GM21529 (cell line): ENCODE measurements around the gene HINT3.
"Not testable (repeated sequence)": the region's sequence is repeated elsewhere in the genome, so short reads cannot be mapped to it uniquely, and the experiment has no call there.

ENCODE experiments used
- ATAC-seq: cut with Tn5 transposase; IDR thresholded peaks from one replicate; pipeline ENCODE4 v1.9.1; 2021; ENCODE audit not compliant: unreplicated experiment

The HINT3 gene

DNA sequence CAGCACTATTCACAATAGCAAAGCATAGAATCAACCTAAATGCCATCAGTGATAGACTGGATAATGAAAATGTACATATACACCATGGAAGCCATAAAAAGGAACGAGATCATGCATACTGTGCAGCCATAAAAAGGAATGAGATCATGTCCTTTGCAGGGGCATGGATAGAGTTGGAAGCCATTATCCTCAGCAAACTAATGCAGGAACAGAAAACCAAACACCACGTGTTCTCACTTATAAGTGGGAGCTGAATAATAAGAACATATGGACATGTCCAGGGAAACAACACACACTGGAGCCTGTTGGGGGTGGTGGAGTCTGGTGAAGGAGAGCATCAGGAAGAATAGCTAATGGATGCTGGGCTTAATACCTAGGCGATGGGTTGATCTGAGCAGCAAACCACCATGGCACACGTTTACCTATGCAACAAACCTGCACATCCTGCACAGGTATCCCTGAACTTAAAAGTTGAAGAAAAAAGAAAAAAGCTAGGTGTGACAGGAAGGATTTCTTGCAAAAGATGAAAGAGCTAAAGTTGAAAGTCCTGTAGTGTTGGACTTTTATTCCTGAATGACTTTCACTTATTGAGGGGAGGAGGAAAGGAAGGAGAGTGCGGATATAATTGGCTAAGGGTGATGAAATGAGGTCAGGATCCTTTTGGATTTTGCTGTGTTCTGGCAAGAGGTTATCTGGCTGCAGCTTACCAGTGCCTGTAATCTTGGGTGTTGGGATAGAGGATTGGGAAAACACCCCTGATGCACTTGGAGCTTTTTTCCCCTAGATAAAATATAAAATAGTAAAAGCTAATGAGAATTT, 38.3 kb downstream of the HINT3 start:
- ATAC-seq: no peak

DNA sequence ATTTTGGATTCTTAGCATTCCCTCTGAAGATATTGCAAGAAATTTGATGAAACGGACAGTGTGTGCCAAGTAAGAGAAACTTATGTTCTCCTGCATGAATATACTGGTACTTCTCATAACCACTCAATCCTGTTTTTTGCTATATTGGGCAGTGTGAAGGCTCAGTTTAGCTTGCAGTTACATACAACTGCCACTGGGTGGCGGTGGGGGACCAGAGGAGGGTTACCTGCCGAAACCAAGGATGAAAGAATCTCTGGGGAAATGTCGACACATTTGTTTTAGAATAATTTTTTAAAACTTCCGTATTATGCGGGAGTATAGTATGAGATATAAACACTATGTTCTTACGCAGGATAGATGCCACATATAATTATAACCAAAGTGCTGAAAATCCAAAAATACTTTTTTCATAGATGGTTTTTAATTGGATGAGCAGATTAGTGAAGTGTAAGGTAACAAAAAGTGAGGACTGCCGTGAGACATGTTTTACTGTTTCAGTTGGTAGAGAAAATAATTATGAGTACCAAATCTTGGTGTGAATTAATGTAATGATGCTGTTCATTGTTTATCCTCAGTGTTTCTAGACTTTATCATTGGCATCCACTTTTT, 39.5 kb downstream of the HINT3 start:
- ATAC-seq: peak; percentile 97

DNA sequence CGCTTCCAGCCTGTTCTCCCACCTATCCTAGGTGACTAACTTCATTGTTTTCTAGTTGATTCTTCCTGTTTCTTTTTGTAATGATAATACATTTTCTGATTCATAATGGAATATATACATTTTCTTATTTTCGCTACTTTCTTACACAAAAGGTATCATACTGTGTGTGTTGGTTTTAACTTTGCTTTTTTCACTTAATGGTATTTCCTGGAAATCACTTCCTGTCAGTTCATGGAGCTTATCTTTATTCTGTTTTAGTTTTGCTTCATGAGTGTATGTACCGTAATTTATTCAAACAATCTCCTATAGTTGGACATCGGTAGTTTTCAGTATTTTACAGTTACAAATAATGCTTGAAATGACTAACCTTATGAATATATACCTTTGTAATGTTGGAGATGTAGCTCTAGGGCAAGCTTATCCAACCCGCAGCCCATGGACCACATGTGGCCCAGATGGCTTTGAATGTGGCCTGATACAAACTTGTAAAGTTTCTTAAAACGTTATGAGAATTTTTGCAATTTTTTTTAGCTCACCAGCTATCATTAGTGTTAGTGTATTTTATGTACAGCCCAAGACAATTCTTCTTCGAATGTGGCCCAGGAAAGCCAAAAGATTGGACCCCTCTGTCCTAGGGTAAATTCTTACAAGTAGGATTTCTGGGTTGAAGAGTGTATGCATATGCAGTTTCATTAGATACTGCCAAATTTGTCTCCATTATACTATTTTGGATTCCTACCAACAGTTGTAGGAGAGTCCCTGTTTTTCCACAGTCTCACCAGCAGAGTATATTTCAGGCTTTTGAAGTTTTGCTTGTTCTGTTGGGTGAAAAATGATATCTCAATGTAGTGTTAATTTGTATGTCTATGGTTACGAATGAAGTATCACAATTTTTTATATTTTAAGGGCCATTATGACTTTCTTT, 46.4 kb downstream of the HINT3 start:
- ATAC-seq: no peak

DNA sequence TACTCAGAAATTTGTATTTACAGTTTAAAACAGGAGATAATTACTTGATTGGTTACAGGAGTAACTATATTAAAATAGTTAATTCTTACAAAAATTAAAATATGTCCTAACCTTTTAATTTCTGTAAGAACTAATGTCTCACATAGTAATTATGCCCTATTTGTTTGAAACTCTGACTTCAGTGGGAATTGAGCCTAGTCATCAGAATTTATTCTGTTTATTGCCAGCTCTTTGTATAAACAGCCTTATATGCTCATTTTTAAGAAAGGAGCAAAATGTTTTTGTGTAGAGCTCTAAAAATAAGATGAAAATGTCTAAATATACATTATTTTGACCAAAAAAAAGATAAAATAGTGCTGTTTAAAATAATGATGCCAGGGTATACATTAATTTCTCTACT, 51.2 kb downstream of the HINT3 start:
- no peak for ATAC-seq

DNA sequence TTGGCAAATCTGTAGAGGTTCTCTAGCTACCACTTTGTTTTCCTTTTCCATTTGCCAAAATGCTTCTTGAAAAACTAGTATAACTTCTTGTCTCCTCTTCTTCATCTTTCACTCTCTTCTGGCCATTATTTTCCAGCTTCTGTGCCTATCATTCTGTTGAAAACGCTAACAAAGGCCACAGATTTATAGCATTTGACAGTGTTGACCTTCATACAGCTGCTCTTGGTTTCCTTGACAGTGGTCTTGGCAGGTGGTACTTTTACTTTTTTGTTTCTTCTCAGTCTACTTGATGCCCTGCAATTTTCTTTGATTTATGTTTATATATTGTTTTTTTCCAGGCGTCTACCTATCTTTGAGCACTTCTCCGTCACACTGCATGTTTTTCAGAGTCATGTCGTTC, 53.5 kb downstream of the HINT3 start:
- ATAC-seq: no peak

DNA sequence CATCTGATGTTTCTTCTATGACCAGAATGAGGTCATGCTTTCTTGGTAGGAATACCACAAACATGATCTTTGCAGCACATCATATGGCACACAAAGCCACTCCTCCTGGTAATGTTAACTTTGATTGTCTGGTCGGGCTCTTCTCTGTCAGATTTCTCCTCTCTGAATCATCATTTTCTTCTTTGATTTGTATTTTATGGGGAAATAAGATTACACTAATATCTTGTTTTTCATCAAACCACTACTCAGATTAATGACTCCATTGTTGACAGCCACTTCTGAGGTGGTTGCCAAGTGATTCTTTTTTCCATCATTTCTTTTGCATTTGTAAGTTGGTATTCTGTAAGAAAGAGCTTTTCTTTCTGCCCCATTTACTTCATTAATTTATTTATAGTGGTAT, 59.3 kb downstream of the HINT3 start:
- ATAC-seq: no peak

DNA sequence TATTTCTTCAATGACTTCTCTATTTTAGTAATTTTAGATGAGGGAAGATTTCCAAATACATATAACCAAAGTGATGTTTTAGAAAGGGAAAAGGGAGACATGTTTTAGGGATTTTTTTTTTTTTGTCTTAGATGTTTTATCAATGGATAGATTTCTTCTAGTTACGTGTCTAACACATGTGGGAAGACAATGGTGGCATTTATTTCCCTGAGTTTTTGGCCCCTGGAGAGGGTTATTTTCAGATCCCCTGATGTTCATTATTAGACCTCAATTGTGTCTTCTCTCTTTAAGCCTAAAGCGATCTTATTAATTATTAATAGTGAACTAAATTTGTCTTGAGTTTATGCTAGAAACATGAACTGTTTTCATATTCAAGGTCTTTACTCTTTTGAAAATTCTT, 60.0 kb downstream of the HINT3 start:
- ATAC-seq: no peak

DNA sequence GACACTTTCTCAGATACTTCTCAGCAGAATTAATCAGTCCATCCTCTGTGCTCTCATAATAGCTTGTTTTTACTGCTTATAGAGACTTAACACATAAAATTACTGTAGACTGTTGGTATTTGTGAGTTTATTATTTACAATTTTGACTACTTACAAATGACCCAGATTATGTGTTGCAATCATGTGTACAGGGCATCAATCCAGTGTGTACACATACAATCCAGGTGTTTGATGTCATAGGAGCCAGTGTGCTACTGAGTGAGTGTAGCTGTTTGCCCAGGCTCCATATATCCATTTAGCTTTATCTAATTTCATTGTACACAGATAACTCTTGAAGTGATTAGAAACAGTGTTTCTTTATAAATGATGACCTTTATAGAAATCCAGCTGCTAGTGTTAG, 61.1 kb downstream of the HINT3 start:
- ATAC-seq: no peak

DNA sequence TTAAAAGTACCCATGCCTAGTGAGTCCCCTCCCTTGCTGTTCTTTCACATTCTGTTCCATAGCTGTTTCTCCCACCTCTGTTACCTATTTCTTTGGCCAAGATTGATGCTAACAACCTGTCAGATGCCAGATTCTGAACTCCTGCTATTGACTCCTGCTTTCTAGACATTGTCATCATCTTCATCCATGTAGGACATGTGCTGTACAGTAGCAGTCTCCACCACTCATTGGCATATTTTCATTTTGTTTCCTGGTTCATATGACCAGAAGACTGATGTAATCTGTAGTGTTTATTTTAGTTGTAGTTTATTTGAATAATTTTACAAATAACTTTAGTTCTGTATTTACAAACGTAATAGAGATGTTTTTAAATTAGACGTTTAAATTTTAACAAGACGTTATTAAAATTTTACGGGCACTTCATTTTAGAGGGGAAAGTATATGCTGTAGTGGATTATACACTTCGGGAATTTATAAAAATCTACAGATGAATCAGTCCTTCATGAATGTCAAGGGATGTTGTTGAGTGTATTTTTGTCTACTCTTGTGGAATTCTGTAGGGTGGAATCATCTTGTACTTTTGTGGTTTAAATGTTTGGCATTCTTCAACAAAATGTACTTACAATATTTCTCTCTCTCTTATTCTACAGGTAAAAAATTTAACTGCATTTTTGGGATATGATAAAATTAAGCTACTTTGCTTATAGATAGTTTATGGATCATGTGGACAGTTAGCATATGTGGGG, 63.9 kb downstream of the HINT3 start:
- ATAC-seq: no peak

DNA sequence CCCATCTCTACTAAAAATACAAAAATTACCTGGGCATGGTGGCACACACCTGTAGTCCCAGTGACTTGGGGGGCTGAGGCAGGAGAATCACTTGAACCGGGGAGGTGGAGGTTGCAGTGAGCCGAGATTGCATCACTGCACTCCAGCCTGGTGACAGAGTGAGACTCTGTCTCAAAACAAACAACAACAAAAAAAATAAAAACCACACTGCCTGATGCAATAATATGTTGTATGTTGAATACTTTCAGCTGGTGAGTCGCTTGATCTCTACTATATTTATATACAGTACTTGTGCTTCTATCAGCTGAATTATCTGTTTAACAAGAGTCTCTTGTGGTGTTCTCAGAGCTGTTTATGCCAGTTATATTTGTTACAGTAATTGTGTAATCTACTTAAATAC, 66.9 kb downstream of the HINT3 start:
- not testable (repeated sequence) for ATAC-seq

DNA sequence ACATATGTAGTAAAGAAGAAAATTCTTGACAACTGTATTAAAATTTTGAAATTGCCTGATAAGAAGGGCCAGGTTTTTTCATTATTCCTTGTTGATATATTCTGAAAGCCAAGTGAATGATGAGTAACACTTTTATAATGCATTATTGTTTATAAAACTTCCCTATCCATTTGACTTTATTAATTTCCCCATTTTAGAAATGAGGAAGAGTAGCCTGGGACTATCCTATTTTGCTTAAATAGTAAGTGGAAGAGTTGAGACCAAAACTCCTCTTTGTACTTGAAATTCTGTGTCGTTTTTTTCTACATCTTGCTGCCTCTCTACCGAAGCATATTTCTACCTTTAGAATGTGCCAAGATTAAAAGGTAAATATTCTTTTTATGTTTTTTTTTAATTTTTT, 69.4 kb downstream of the HINT3 start:
- no peak for ATAC-seq

DNA sequence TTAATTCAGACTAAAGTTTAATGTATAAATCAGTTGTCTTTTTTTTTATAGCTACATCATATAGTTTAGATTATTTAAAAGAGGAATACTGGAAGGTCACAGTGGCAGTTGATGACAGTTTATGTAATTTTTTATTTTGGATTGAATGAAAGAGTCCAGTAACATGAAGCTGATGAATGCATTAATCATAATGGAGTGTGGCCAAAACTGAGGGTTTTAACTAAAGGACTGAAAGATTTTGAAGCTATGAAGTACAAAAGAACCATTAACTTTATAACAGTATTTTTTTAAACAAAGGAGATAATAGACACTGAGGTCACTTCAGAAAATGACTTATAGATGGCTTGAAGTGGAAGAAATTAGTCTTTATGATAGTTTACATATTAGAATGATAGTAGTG, 71.0 kb downstream of the HINT3 start:
- ATAC-seq: no peak
